PFSK-1 (cell line): ENCODE measurements around the gene FUBP3.

ENCODE experiments used
- FOXP2 ChIP-seq: optimal IDR thresholded peaks from 2 replicates; pipeline ENCODE3; 2011; ENCODE audit warnings: borderline replicate concordance, control low read depth, inconsistent platforms; ENCODE audit not compliant: insufficient read depth; ENCODE audit errors: extremely low read length, extremely low read depth
- POLR2AphosphoS5 ChIP-seq: IDR thresholded peaks from 2 replicates; pipeline ENCODE4 v1.6.1; 2012; ENCODE audit warnings: low read depth, mild to moderate bottlenecking, control low read depth, low read length, moderate library complexity
- SIN3A ChIP-seq: IDR thresholded peaks from 2 replicates; pipeline ENCODE4 v1.6.1; 2012; ENCODE audit warnings: mild to moderate bottlenecking, low read length, moderate library complexity, borderline replicate concordance; ENCODE audit not compliant: insufficient read depth
- TF ChIP-seq, protein P1 (sequence below), 2 experiments: IDR thresholded peaks; 2 replicates each; pipeline versions ENCODE4 v1.6.1 to v1.8.0; 2011 to 2012; ENCODE audit warnings: low read depth in 2 of 2, low read length in 2 of 2, control low read depth in 1 of 2, inconsistent platforms in 1 of 2, mild to moderate bottlenecking in 1 of 2, moderate library complexity in 1 of 2; ENCODE audit not compliant: insufficient read depth in 1 of 2

DNA sequence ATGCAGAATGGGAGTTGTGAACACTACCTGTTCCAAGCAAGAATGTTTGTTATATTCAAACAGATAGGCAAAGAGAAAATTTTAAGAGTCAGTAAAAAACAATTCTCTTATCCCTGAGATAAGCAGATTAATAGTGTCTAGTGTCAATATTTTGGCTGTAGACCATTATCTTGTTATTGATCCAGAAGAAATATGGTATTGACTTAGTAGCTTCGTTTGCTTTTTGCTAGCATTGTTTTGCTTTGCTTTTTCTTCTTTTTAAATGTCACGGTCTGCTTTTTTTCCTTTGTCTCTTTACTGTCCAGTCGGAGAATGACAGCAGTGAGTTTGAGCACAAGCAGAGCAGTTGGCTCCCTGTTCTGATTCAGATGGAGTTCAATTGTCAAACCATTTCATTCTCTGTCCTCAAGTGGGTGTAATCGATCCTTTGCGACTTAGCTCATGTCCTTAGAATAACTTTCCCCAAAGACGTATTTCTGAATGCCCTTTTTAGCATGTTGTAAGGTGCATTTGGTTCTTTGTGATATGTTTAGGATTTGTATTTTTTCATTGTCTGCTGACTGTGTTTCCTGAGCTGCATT lies 29.3 kb downstream of the FUBP3 start:
- TF ChIP-seq, protein P1, sequence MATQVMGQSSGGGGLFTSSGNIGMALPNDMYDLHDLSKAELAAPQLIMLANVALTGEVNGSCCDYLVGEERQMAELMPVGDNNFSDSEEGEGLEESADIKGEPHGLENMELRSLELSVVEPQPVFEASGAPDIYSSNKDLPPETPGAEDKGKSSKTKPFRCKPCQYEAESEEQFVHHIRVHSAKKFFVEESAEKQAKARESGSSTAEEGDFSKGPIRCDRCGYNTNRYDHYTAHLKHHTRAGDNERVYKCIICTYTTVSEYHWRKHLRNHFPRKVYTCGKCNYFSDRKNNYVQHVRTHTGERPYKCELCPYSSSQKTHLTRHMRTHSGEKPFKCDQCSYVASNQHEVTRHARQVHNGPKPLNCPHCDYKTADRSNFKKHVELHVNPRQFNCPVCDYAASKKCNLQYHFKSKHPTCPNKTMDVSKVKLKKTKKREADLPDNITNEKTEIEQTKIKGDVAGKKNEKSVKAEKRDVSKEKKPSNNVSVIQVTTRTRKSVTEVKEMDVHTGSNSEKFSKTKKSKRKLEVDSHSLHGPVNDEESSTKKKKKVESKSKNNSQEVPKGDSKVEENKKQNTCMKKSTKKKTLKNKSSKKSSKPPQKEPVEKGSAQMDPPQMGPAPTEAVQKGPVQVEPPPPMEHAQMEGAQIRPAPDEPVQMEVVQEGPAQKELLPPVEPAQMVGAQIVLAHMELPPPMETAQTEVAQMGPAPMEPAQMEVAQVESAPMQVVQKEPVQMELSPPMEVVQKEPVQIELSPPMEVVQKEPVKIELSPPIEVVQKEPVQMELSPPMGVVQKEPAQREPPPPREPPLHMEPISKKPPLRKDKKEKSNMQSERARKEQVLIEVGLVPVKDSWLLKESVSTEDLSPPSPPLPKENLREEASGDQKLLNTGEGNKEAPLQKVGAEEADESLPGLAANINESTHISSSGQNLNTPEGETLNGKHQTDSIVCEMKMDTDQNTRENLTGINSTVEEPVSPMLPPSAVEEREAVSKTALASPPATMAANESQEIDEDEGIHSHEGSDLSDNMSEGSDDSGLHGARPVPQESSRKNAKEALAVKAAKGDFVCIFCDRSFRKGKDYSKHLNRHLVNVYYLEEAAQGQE (IDR thresholded peaks at IDR 0.05; ENCODE audit: insufficient read depth in 1 of 2, low read depth in 2 of 2, low read length in 2 of 2), result no peak
- TF ChIP-seq POLR2AphosphoS5 (no peak), FOXP2 (no peak), SIN3A (no peak)
